HepG2 (cell line): ENCODE results near the gene SLC22A12. TPM values are rescaled to one million over a fixed set of nuclear protein-coding genes. Genes with fewer than 3 reads are reported as not detected.

ENCODE experiments used
- ATAC-seq: fragments of 200-7000 bp; cut with Tn5 transposase; 3 replicates; pipeline ENCODE4 v1.9.1; 2020; ENCODE audit warnings: mild to moderate bottlenecking, moderate library complexity
- BruUV-seq: library from RNA; stranded (reverse); fragments of 400-500 nt; replicated peaks from 2 replicates; lab custom pipeline; 2021; lab: Mats Ljungman, UMichigan
- CTCF ChIA-PET: fragments of 300-600 bp; formaldehyde crosslinking; extraction: SDS; loops from one replicate; lab custom pipeline; 2021; ENCODE audit warnings: low total read pairs, inconsistent platforms, low intra/inter-chr PET ratio; lab: Yijun Ruan, JAX
- POLR2A ChIA-PET: fragments of 350-600 bp; sonication (Branson Sonifier 250); formaldehyde crosslinking; loops from one replicate; lab custom pipeline; 2020; ENCODE audit warnings: antibody characterized with exemption, inconsistent platforms; lab: Yijun Ruan, JAX
- DNase-seq: peaks from one replicate; pipeline ENCODE4 v3.0.0-alpha.2; 2015; ENCODE audit warnings: low spot score
- FAIRE-seq: peaks from 3 replicates; lab custom pipeline; 2011; peaks lifted over from hg19 to GRCh38; lab: Jason Lieb, UNC
- H2AFZ ChIP-seq: one replicate; pipeline ENCODE4 v1.6.1; 2011; ENCODE audit warnings: low read length, inconsistent platforms
- H3K27ac ChIP-seq: fragments of 300-600 bp; 3 replicates; pipeline ENCODE4 v1.8.0; 2011; ENCODE audit warnings: mixed run types, mild to moderate bottlenecking, mixed read lengths, low read length, inconsistent platforms; ENCODE audit not compliant: insufficient read depth; ENCODE audit errors: extremely low read length
- H3K27me3 ChIP-seq, 2 experiments: fragments of 200-600 bp in 1 of 2; 2 replicates in 1 of 2; 3 replicates in 1 of 2; pipeline versions ENCODE4 v1.6.0 to v1.8.0; 2011; ENCODE audit warnings: low read length in 2 of 2, mild to moderate bottlenecking in 2 of 2, moderate library complexity in 2 of 2, inconsistent platforms in 1 of 2; ENCODE audit not compliant: insufficient read depth in 2 of 2, control insufficient read depth in 1 of 2
- H3K36me3 ChIP-seq, 2 experiments: fragments of 200-600 bp in 1 of 2; replicated peaks in 1 of 2; 2 replicates in 1 of 2; 3 replicates in 1 of 2; pipeline versions ENCODE4 v1.5.1 to v1.8.0; 2011; ENCODE audit warnings: low read length in 2 of 2, inconsistent platforms in 1 of 2; ENCODE audit not compliant: insufficient read depth in 2 of 2, control insufficient read depth in 1 of 2
- H3K4me1 ChIP-seq: 2 replicates; pipeline ENCODE4 v1.5.1; 2012; ENCODE audit warnings: low read length, inconsistent platforms; ENCODE audit not compliant: insufficient read depth
- H3K4me2 ChIP-seq: 2 replicates; pipeline ENCODE4 v1.6.0; 2011; ENCODE audit warnings: low read depth, low read length, inconsistent platforms
- H3K4me3 ChIP-seq, 3 experiments: fragments of 200-600 bp in 1 of 3; sonication (generic), shearing (Covaris generic) in 1 of 3; replicated peaks in 1 of 3; 2 replicates each; pipeline ENCODE4 v1.5.1; 2011 to 2016; ENCODE audit warnings: low read length in 3 of 3, inconsistent platforms in 2 of 3, low read depth in 2 of 3, mild to moderate bottlenecking in 2 of 3, control low read depth in 1 of 3, mixed read lengths in 1 of 3; ENCODE audit not compliant: insufficient read depth in 1 of 3
- H3K79me2 ChIP-seq: one replicate; pipeline ENCODE4 v1.6.1; 2011; ENCODE audit warnings: low read length, inconsistent platforms; ENCODE audit not compliant: insufficient read depth
- H3K9ac ChIP-seq: 2 replicates; pipeline ENCODE4 v1.6.0; 2011; ENCODE audit warnings: mild to moderate bottlenecking, low read depth, low read length, inconsistent platforms; ENCODE audit not compliant: insufficient read depth
- H3K9me3 ChIP-seq: 2 replicates; pipeline ENCODE4 v1.5.1; 2012; ENCODE audit warnings: mild to moderate bottlenecking, low read length
- H4K20me1 ChIP-seq: 2 replicates; pipeline ENCODE4 v1.6.0; 2011; ENCODE audit warnings: inconsistent platforms, mild to moderate bottlenecking, low read length, moderate library complexity; ENCODE audit not compliant: insufficient read depth
- BHLHE40 ChIP-seq: IDR thresholded peaks from 2 replicates; pipeline ENCODE4 v1.6.1; 2011; ENCODE audit warnings: low read length, improper control_type of control experiment
- FOSL2 ChIP-seq: sonication (generic); formaldehyde crosslinking; IDR thresholded peaks from 2 replicates; pipeline ENCODE4 v1.4.0; 2020; ENCODE audit warnings: missing genetic modification reagents
- NFRKB ChIP-seq: fragments of 450-650 bp; IDR thresholded peaks from 2 replicates; pipeline ENCODE4 v1.6.1; 2017
- ZNF609 ChIP-seq: sonication (generic); formaldehyde crosslinking; IDR thresholded peaks from 2 replicates; pipeline ENCODE4 v1.4.0; 2020; ENCODE audit warnings: mild to moderate bottlenecking, missing genetic modification reagents, borderline replicate concordance
- WGBS: methylation state at CpG from one replicate; pipeline ENCODE4 v1.1.6; 2017; ENCODE audit warnings: low lambda C conversion rate; 5-methylcytosine and 5-hydroxymethylcytosine counted together
- in situ Hi-C: cut with HindIII; loops from 2 replicates; pipeline ENCODE4 v1.10.0; 2017; ENCODE audit warnings: low pct_unique_long_range_greater_than_20kb; ENCODE audit not compliant: extremely low pct_ligation_motif_present
- intact Hi-C: fragments of 100-400 bp; cut with micrococcal nuclease; formaldehyde crosslinking; loops from one replicate; pipeline ENCODE4 v1.10.0; 2022; ENCODE audit not compliant: unreplicated experiment
- polyA plus RNA-seq, 8 experiments: library from polyadenylated mRNA; depleted of rRNA in 3 of 8; stranded (reverse) in 7 of 8; unstranded in 1 of 8; fragments of >200 nt; fragmentation: Illumina TruSeq in 4 of 8; extraction: Trizol in 4 of 8; gene quantifications; 2 replicates each; pipeline versions ENCODE4 v1.2.1 to v1.2.3, GENCODE V29; 2011 to 2016; ENCODE audit warnings: low read depth in 4 of 8, missing spikeins in 1 of 8, mixed read lengths in 1 of 8; ENCODE audit not compliant: insufficient read depth in 1 of 8
- total RNA-seq, 5 experiments: library from RNA; depleted of rRNA; stranded (reverse); fragments of >200 nt; fragmentation: Illumina TruSeq; extraction: Trizol; gene quantifications; 2 replicates each; pipeline ENCODE4 v1.2.3, GENCODE V29; 2016; ENCODE audit warnings: low read depth in 1 of 5

Gene SLC22A12
- total and polyA plus RNA-seq, 2 of the 13 experiments (the other 11 are each of a cell fraction or from before 2014, with no cell fraction given), result not detected

GRCh38 chr11:64545619-64546018 is 45.4 kb upstream of the SLC22A12 start:
- Histone ChIP-seq H3K79me2 (no peaks in the 10 kb centered on the region), H3K4me2 (no peak overlapping the region), H2AFZ (no peak overlapping the region), H3K4me3 (no peak overlapping the region), H3K9ac (no peak overlapping the region), H3K9me3 (no peaks in the 10 kb centered on the region), H3K27me3 (peaks cover 2 to 49% of the 10 kb centered on the region in 2 experiments; a peak in 4 of 5 replicates), H3K4me1 (peaks cover 6% of the 10 kb centered on the region), H3K27ac (no peak overlapping the region), H4K20me1 (no peaks in the 10 kb centered on the region), H3K36me3 (no peaks in the 10 kb centered on the region)
- ChIA-PET POLR2A (no interaction called here), CTCF (no interaction called here)
- DNase-seq (no peak), ATAC-seq (no peak), FAIRE-seq (no peak)
- in situ Hi-C loops, result no loop called here
- BruUV-seq, result no TSS peak
- TF ChIP-seq FOSL2 (CRISPR knock-in tag) (peak; percentile 23; the same call in 1 of the 2 replicates), ZNF609 (no peak), BHLHE40 (peak; percentile 66)
- 45% methylated on average over 11 of the region's 15 CpGs for WGBS
- intact Hi-C loops, result no loop called here

GRCh38 chr11:64546176-64546575 is 44.8 kb upstream of the SLC22A12 start:
- Histone ChIP-seq H3K27ac (no peak overlapping the region), H3K9ac (no peak overlapping the region), H3K4me3 (no peak overlapping the region), H3K36me3 (no peaks in the 10 kb centered on the region), H4K20me1 (no peaks in the 10 kb centered on the region), H3K4me1 (peaks cover 6% of the 10 kb centered on the region), H2AFZ (no peak overlapping the region), H3K27me3 (peaks cover 2 to 44% of the 10 kb centered on the region in 2 experiments; a peak in 4 of 5 replicates), H3K4me2 (no peak overlapping the region), H3K9me3 (no peaks in the 10 kb centered on the region), H3K79me2 (no peaks in the 10 kb centered on the region)
- DNase-seq (no peak), ATAC-seq (no peak), FAIRE-seq (no peak)
- BruUV-seq, result no TSS peak
- no peak for TF ChIP-seq NFRKB
- WGBS, result no CpG with 5 or more reads among the region's 2 CpGs
- CTCF ChIA-PET, result no interaction called here
- in situ Hi-C loops, result no loop called here
- intact Hi-C loops, result no loop called here
- POLR2A ChIA-PET, result no interaction called here
